Hepatocyte (in vitro differentiated cells): Measurements from ENCODE around the gene NPAS2. TPM values are rescaled to one million over a fixed set of nuclear protein-coding genes. Genes with fewer than 3 reads are reported as not detected.
A peak's percentile ranks its signal among the peaks of the same experiment; 100 is the strongest.

ENCODE experiments used
- DNase-seq: peaks from one replicate; pipeline ENCODE4 v3.0.0-alpha.2; 2016; ENCODE audit warnings: low spot score
- H2AFZ ChIP-seq: fragments of 200-600 bp; sonication (generic); 2 replicates; pipeline ENCODE4 v1.6.0; 2016; ENCODE audit warnings: antibody characterized with exemption, mild to moderate bottlenecking
- H3K27ac ChIP-seq: fragments of 200-600 bp; sonication (generic); 2 replicates; pipeline ENCODE4 v1.5.1; 2016; ENCODE audit warnings: mild to moderate bottlenecking
- H3K27me3 ChIP-seq: fragments of 200-600 bp; sonication (generic); 2 replicates; pipeline ENCODE4 v1.6.1; 2016
- H3K36me3 ChIP-seq: fragments of 200-600 bp; sonication (generic); replicated peaks from 2 replicates; pipeline ENCODE4 v1.5.1; 2016; ENCODE audit warnings: low read depth; ENCODE audit not compliant: insufficient read depth
- H3K4me1 ChIP-seq: fragments of 200-600 bp; sonication (generic); 2 replicates; pipeline ENCODE4 v1.5.1; 2016; ENCODE audit warnings: mild to moderate bottlenecking, moderate library complexity; ENCODE audit not compliant: insufficient read depth
- H3K4me2 ChIP-seq: fragments of 200-600 bp; sonication (generic); 2 replicates; pipeline ENCODE4 v1.6.0; 2016
- H3K4me3 ChIP-seq: fragments of 200-600 bp; sonication (generic); 2 replicates; pipeline ENCODE4 v1.5.1; 2016; ENCODE audit warnings: mild to moderate bottlenecking
- H3K79me2 ChIP-seq: fragments of 200-600 bp; sonication (generic); 2 replicates; pipeline ENCODE4 v1.6.0; 2017; ENCODE audit warnings: mild to moderate bottlenecking
- H3K9me2 ChIP-seq: fragments of 200-600 bp; sonication (generic); replicated peaks from 2 replicates; pipeline ENCODE4 v1.6.0; 2017; ENCODE audit warnings: mild to moderate bottlenecking; ENCODE audit not compliant: insufficient read depth
- H3K9me3 ChIP-seq: fragments of 200-600 bp; sonication (generic); 2 replicates; pipeline ENCODE4 v1.5.1; 2016; ENCODE audit warnings: low read depth, mild to moderate bottlenecking
- H4K20me1 ChIP-seq: fragments of 200-600 bp; sonication (generic); 2 replicates; pipeline ENCODE4 v1.6.0; 2016; ENCODE audit warnings: mild to moderate bottlenecking; ENCODE audit not compliant: insufficient read depth, poor library complexity, severe bottlenecking
- CTCF ChIP-seq: fragments of 200-600 bp; sonication (generic); IDR thresholded peaks from 2 replicates; pipeline ENCODE4 v1.5.1; 2016; ENCODE audit warnings: antibody characterized with exemption, mild to moderate bottlenecking; ENCODE audit not compliant: poor library complexity
- EZH2 ChIP-seq: fragments of 200-600 bp; sonication (generic); IDR thresholded peaks from 2 replicates; pipeline ENCODE4 v1.6.1; 2016; ENCODE audit warnings: antibody characterized with exemption, mild to moderate bottlenecking, borderline replicate concordance
- EZH2phosphoT487 ChIP-seq: fragments of 200-600 bp; sonication (generic); IDR thresholded peaks from one replicate; pipeline ENCODE4 v1.6.1; 2018; ENCODE audit warnings: antibody characterized with exemption, mild to moderate bottlenecking, low read depth, moderate library complexity; ENCODE audit not compliant: unreplicated experiment, severe bottlenecking
- WGBS: methylation state at CpG from one replicate; pipeline ENCODE4 v1.1.6; 2016; ENCODE audit warnings: low lambda C conversion rate; ENCODE audit errors: missing lambda C conversion rate; 5-methylcytosine and 5-hydroxymethylcytosine counted together
- polyA plus RNA-seq: library from polyadenylated mRNA; unstranded; fragments of >200 nt; fragmentation: Nextera tagmentation; extraction: Ambion mirVana; gene quantifications from 2 replicates; pipeline ENCODE4 v1.2.1, GENCODE V29; 2016
- total RNA-seq: library from RNA; depleted of rRNA; stranded (reverse); fragments of >200 nt; gene quantifications from 2 replicates; pipeline ENCODE4 v1.2.3, GENCODE V29; 2014

The NPAS2 gene
- total and polyA plus RNA-seq, 2 experiments from 2014 or later: 7.7 to 16.8 TPM

- no peaks in the 10 kb centered on the region for H3K27me3 ChIP-seq
- no peak for TF ChIP-seq EZH2
- no peak for TF ChIP-seq EZH2phosphoT487
- TF ChIP-seq CTCF: no peak
- no peaks in the 10 kb centered on the region for H3K9me2 ChIP-seq
- H3K79me2 ChIP-seq: peaks cover 38% of the 10 kb centered on the region
- DNase-seq: no peak
- H3K4me1 ChIP-seq: peaks cover 18% of the 10 kb centered on the region
- no peaks in the 10 kb centered on the region for H3K9me3 ChIP-seq
- 11% methylated on average over 12 of the region's 12 CpGs for WGBS
- H3K4me3 ChIP-seq: peak overlapping the region; percentile 85
- peaks cover 36% of the 10 kb centered on the region for H4K20me1 ChIP-seq
- peak overlapping the region; percentile 95 for H3K27ac ChIP-seq
- H3K36me3 ChIP-seq: no peaks in the 10 kb centered on the region
- H2AFZ ChIP-seq: no peak overlapping the region
- peak overlapping the region; percentile 92 for H3K4me2 ChIP-seq
Observed at GRCh38 chr2:101003278-101003775, 183.4 kb downstream of the NPAS2 start.

GRCh38 chr2:101004620-101005325 lies 184.8 kb downstream of the NPAS2 start:
- 89% methylated on average over 10 of the region's 12 CpGs for WGBS
- H3K27ac ChIP-seq: no peak overlapping the region
- peaks cover 38% of the 10 kb centered on the region for H3K79me2 ChIP-seq

GRCh38 chr2:101006065-101006715 lies 186.3 kb downstream of the NPAS2 start:
- Histone ChIP-seq H3K4me3 (no peak overlapping the region), H3K4me1 (peaks cover 18% of the 10 kb centered on the region), H4K20me1 (peaks cover 36% of the 10 kb centered on the region), H3K9me3 (no peaks in the 10 kb centered on the region), H3K27ac (no peak overlapping the region), H3K4me2 (no peak overlapping the region), H3K79me2 (peaks cover 38% of the 10 kb centered on the region), H2AFZ (no peak overlapping the region), H3K27me3 (no peaks in the 10 kb centered on the region), H3K9me2 (no peaks in the 10 kb centered on the region), H3K36me3 (no peaks in the 10 kb centered on the region)
- 92% methylated on average over 4 of the region's 4 CpGs for WGBS
- no peak for DNase-seq
- TF ChIP-seq CTCF (no peak), EZH2phosphoT487 (no peak), EZH2 (no peak)

More at GRCh38 chr2:101004620-101005325, 184.8 kb downstream of the NPAS2 start:
- Histone ChIP-seq H3K9me3 (no peaks in the 10 kb centered on the region), H3K36me3 (no peaks in the 10 kb centered on the region), H3K4me2 (peak overlapping the region; percentile 92), H3K9me2 (no peaks in the 10 kb centered on the region), H3K27me3 (no peaks in the 10 kb centered on the region), H2AFZ (no peak overlapping the region), H3K4me3 (no peak overlapping the region), H4K20me1 (peaks cover 36% of the 10 kb centered on the region), H3K4me1 (peaks cover 18% of the 10 kb centered on the region)
- no peak for DNase-seq
- TF ChIP-seq CTCF (no peak), EZH2phosphoT487 (no peak), EZH2 (no peak)
